Head of caudate nucleus (tissue), 42 donors: ENCODE data around the gene DCK.

ENCODE experiments used
- DNase-seq, 42 donors: peaks; one replicate each; pipeline versions ENCODE4 v3.0.0 to v3.0.0-alpha.2; 2020 to 2021; ENCODE audit warnings: mixed read lengths in 7 of 42
- intact Hi-C: fragments of 100-400 bp; cut with DNase I; formaldehyde crosslinking; loops from one replicate; pipeline ENCODE4 v1.15.0; 2022

DCK gene

GRCh38 chr4:70993181-70994068 lies at the start of gene DCK:
DCK (plus strand) TSS chr4:70993649; CDS start chr4:70993836, 187 bp downstream.
- intact Hi-C loops, result loop anchor here (5.0 to 10.0 kb wide), 2 partner anchors 91 to 289 kb away; partner anchors contain the start of gene MOB1B
- DNase-seq, result peak; percentile 57 to 95 (median 89)

- intact Hi-C loops, result no loop called here
- no peak for DNase-seq
Observed at GRCh38 chr4:70945046-70945445, 48.4 kb upstream of the DCK start.

- intact Hi-C loops, result no loop called here
- no peak for DNase-seq
Observed at GRCh38 chr4:70945452-70946055, 47.9 kb upstream of the DCK start.

GRCh38 chr4:70946939-70947338 lies 46.5 kb upstream of the DCK start:
- intact Hi-C loops, result no loop called here
- no peak for DNase-seq

- intact Hi-C loops, result no loop called here
- DNase-seq, result no peak
Observed at GRCh38 chr4:70948665-70949260, 44.7 kb upstream of the DCK start.

GRCh38 chr4:70954032-70954431 lies 39.4 kb upstream of the DCK start:
- DNase-seq, result no peak
- intact Hi-C loops, result no loop called here

GRCh38 chr4:70956549-70957210 lies 36.8 kb upstream of the DCK start:
- intact Hi-C loops, result no loop called here
- DNase-seq, result no peak

- no peak for DNase-seq
- intact Hi-C loops, result no loop called here
Observed at GRCh38 chr4:70958681-70959080, 34.8 kb upstream of the DCK start.

GRCh38 chr4:70969076-70969475 lies 24.4 kb upstream of the DCK start:
- intact Hi-C loops, result no loop called here
- DNase-seq, result no peak

- no peak for DNase-seq
- intact Hi-C loops, result no loop called here
Observed at GRCh38 chr4:70976252-70976651, 17.2 kb upstream of the DCK start.

- no peak for DNase-seq
- intact Hi-C loops, result no loop called here
Observed at GRCh38 chr4:70979445-70980008, 13.9 kb upstream of the DCK start.

GRCh38 chr4:70980196-70980595 lies 13.3 kb upstream of the DCK start:
- intact Hi-C loops, result no loop called here
- no peak for DNase-seq

- DNase-seq, result no peak
- intact Hi-C loops, result no loop called here
Observed at GRCh38 chr4:70984106-70984505, 9.3 kb upstream of the DCK start.

GRCh38 chr4:70984589-70984988 lies 8.9 kb upstream of the DCK start:
- DNase-seq, result no peak
- intact Hi-C loops, result no loop called here

GRCh38 chr4:70991596-70991995 lies 1.9 kb upstream of the DCK start:
- intact Hi-C loops, result loop anchor here (5.0 to 10.0 kb wide), 2 partner anchors 89 to 287 kb away; partner anchors contain the start of gene MOB1B
- DNase-seq, result no peak

GRCh38 chr4:70992391-70992881 lies 1.0 kb upstream of the DCK start:
- DNase-seq, result peak in 21 of 42 donors; percentile 12 to 60 (median 33)

GRCh38 chr4:70994069-70994366 lies 569 bp downstream of the DCK start:
- DNase-seq, result peak in 6 of 42 donors; percentile 24 to 65 (median 32)
- intact Hi-C loops, result loop anchor here (5.0 to 10.0 kb wide), 2 partner anchors 92 to 289 kb away; partner anchors contain the start of gene MOB1B

More at GRCh38 chr4:70992391-70992881, 1.0 kb upstream of the DCK start:
- intact Hi-C loops, result loop anchor here (5.0 to 10.0 kb wide), 2 partner anchors 90 to 288 kb away; partner anchors contain the start of gene MOB1B

- no peak for DNase-seq
- intact Hi-C loops, result loop anchor here (5.0 to 10.0 kb wide), 3 partner anchors 92 to 290 kb away; partner anchors contain the start of genes GRSF1 and MOB1B
Observed at GRCh38 chr4:70994387-70995099, 1.1 kb downstream of the DCK start.
